MG63 (cell line): ENCODE data around the gene ATG9A. TPM values are rescaled to one million over a fixed set of nuclear protein-coding genes. Genes with fewer than 3 reads are reported as not detected.
"Not testable (repeated sequence)": the region's sequence is repeated elsewhere in the genome, so short reads cannot be mapped to it uniquely, and the experiment has no call there.

Source experiments
- DNase-seq: peaks from one replicate; pipeline ENCODE4 v3.0.0-alpha.2; 2020
- H3K27me3 ChIP-seq: fragments of 250-450 bp; sonication (Bioruptor Pico); 2 replicates; pipeline ENCODE4 v1.5.1; 2020; ENCODE audit warnings: mild to moderate bottlenecking, moderate library complexity
- H3K36me3 ChIP-seq: fragments of 250-450 bp; sonication (Bioruptor Pico); 2 replicates; pipeline ENCODE4 v1.5.1; 2020; ENCODE audit warnings: mild to moderate bottlenecking, moderate library complexity
- H3K4me3 ChIP-seq: fragments of 250-450 bp; sonication (Bioruptor Pico); 2 replicates; pipeline ENCODE4 v1.5.1; 2020; ENCODE audit warnings: mild to moderate bottlenecking, moderate library complexity
- H3K9me3 ChIP-seq: fragments of 250-450 bp; sonication (Bioruptor Pico); 2 replicates; pipeline ENCODE4 v1.5.1; 2020; ENCODE audit warnings: mild to moderate bottlenecking, moderate library complexity
- total RNA-seq: library from RNA; depleted of rRNA; stranded (reverse); fragments of >200 nt; shearing (Covaris generic); gene quantifications from 2 replicates; pipeline ENCODE4 v1.2.3, GENCODE V29; 2014; ENCODE audit warnings: low replicate concordance

The ATG9A gene
- total RNA-seq, 1 experiment from 2014 or later, result 74.5 TPM

DNA sequence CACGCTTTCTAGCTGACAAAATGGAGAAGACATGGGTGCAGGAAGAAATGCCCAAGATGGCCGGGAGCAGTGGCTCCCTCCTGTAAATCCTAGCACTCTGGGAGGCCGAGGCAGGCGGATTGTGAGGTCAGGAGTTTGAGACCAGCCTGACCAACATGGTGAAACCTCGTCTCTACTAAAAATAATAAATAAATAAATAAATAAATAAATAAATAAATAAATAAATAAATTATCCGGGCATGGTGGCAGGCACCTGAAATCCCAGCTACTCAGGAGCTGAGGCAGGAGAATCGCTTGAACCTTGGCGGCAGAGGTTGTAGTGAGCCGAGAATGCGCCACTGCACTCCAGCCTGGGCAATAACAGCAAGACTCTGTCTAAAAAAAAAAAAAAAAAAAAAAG, 29.5 kb upstream of the ATG9A start:
- not testable (repeated sequence) for H3K27me3 ChIP-seq, DNase-seq, H3K36me3 ChIP-seq, H3K4me3 ChIP-seq, H3K9me3 ChIP-seq

DNA sequence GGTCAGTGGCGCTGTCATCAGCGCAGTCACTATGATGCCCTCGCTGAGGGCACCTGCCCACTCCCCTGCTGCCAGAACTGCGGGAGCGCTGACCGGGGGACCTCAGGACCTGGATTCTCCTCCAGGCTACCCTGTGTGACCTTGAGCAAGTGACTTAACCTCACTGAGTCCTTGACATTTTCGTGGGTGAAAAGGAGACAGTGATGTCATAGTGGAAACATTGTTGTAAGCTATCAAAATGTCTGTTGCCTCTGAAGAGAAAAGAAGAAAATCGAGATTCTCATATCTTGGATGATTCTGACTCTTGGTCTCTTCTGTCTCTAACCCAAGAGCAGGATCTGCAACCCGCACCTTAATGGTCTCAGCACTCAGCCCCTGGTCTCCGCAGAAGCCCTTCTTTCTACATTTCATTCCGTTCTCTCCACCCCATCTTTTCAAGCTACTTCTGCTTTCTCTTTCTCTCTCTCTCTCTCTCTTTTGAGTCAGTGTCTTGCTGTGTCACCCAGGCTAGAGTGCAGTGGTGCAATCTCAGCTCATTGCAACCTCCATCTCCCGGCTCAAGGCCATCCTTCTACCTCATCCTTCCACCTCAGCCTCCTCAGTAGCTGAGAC, 25.3 kb upstream of the ATG9A start:
- Histone ChIP-seq H3K36me3 (no peaks in the 10 kb centered on the region; the same call in 1 of the 2 replicates), H3K27me3 (peaks cover 6% of the 10 kb centered on the region; the same call in 1 of the 2 replicates), H3K9me3 (no peaks in the 10 kb centered on the region), H3K4me3 (peak overlapping the region; percentile 41)
- DNase-seq, result no peak

DNA sequence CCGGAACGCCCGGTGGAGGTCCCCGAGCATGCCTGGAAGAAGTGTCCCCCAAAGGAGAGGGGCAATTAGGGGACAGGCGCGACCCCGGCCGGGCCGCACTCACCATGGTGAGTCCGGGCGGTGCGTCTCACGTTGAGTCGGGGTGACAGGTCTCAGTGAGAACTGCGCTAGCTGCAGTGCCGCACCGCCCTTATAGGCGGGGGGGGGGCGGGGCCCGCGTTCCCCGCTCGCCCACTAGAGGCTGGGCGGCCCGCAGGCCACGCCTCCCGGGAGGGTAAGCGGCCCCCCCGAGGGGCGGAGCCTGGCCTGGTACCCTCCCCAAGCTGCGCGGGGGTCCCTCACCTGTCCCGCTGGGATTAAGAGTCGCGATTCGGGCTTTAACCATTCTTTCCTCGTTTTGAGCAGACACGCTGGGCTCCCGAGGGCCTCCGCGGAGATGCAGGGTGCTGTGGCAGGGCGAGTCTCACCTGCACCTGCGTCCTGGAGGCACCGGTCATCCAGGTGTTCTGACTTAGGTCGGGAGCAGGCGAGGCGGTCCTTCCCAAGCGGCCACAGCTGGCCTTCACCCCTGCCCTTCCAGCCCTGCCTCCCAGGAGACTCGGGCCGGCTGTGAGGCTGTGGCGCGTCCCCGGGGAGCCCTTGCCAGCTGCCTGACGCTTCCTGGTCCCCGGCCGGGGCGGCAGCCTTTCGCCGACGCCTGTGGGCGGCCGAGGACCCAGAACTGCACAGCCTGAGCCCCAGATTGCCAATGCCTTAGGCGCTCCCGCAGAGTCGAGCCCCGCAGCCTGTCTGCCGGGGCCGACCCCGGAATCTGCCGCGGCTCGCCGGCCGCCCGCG, 24.5 kb upstream of the ATG9A start, which contains the start of gene TUBA4A:
Gene TUBA4A (minus strand): TSS at position 166 of the 837 bp plus-strand sequence. CDS start 60 bp downstream, at position 106.
- Histone ChIP-seq H3K4me3 (peak within 1 kb of the TSS; percentile 41), H3K27me3 (peaks cover 6% of the 10 kb centered on the region; the same call in 1 of the 2 replicates), H3K36me3 (no peaks in the 10 kb centered on the region; the same call in 1 of the 2 replicates), H3K9me3 (no peaks in the 10 kb centered on the region)
- DNase-seq, result peak; percentile 66

DNA sequence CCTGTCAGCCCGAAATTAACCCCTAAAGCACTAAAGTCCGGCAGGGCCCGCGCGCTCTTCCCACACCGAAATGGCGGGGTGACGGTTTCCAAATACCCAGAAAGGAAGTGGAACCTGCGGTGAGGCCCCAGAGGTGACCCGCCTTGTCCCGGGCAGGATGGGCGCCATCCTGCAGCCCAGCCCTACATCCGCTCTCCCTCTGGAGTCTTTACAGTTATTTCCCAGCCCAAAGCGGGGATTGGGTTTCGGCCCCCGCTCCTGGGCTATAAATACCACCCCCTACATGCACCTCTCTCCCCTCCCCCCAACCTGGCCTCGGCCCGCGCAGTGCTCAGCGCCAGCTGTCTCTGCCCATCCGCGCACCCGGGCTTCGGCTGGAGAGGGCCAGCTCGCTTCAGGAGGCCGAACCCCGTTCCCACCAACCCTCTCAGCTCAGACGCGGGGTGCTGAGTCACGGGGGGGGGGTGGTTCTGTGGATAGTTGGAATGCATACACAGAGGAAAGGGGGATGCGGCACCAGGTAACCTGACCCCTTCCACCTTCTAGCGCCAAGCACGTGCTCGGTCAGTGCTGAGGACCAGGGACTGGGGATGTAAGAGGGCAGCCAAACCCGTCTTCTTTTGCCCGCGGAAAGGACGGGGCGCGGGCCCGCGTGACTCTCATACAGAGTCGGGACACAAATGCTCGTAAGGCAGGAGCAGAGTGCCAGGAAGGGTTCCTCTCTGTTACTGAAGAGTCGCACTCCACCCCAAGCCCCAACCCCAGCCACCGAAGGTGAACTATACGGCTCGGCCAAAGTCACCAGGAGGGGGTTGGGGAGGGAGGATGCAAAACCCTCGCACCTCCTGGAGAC, 23.7 kb upstream of the ATG9A start, which contains the start of gene TUBA4B:
Gene TUBA4B (plus strand): TSS at position 344 of the 853 bp plus-strand sequence. CDS start 165 bp downstream, at position 509.
- H3K9me3 ChIP-seq, result no peaks in the 10 kb centered on the region
- DNase-seq, result no peak
- H3K36me3 ChIP-seq, result peaks cover 3% of the 10 kb centered on the region
- peaks cover 6% of the 10 kb centered on the region; the same call in 1 of the 2 replicates for H3K27me3 ChIP-seq
- peak within 1 kb of the TSS; percentile 41 for H3K4me3 ChIP-seq

DNA sequence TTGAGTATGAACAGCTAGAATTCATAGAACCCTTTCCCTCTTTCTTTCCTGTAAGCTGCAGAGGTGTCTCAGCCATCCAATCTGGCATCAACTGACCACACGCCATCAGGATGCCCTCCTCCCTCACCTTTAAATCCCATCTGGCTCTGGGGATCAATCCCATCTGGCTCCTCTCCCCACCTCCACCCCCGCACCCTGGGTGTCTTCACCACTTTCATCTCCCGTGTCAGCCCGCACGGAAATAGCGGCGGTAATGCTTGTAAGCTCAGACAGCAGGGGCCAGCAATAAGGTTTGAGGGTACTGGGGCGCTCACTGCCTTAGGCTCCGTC, 23.1 kb upstream of the ATG9A start:
- Histone ChIP-seq H3K36me3 (peaks cover 6% of the 10 kb centered on the region), H3K27me3 (peaks cover 6% of the 10 kb centered on the region; the same call in 1 of the 2 replicates), H3K4me3 (no peak overlapping the region; the same call in 1 of the 2 replicates), H3K9me3 (no peaks in the 10 kb centered on the region)
- DNase-seq, result no peak

DNA sequence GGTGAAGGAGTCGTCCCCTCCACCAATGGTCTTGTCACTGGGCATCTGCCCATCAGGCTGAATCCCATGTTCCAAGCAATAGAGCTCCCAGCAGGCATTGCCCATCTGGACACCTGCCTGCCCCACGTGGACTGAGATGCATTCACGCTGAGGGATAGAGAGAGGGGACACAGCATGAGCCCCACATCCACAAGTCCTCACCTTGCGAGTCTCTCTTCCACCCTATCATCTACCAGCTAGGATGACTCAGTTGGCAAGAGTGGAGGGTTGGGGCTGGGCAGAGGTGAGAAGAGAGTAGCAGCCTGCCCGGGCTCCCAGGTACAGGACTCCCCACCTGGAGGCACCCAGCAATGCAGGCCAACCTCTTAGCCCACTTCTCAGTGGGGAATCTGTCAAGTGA, 22.6 kb upstream of the ATG9A start:
- H3K4me3 ChIP-seq, result no peak overlapping the region

DNA sequence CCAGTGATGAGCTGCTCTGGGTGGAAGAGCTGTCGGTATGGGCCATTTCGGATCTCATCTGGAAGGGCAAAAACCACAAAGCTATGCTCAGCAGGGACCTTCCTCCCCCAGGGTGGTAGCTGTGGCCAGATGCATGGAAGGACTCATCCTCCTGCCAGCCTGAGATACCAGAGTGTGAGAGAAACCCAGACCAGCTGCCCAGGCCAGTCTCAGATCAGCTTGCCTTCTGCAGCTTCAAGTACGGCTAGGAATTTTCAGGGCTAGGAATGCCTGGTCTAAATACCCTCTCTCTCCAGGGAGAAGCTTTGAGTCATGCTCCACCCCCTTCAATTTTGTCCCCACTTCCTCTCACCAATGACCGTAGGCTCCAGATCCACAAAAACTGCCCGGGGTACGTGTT, 22.2 kb upstream of the ATG9A start:
- no peak overlapping the region for H3K4me3 ChIP-seq
- no peaks in the 10 kb centered on the region for H3K9me3 ChIP-seq
- DNase-seq, result peak; percentile 50
- H3K27me3 ChIP-seq, result peaks cover 6% of the 10 kb centered on the region; the same call in 1 of the 2 replicates
- peaks cover 15% of the 10 kb centered on the region for H3K36me3 ChIP-seq

More for the DNA sequence above, 22.6 kb upstream of the ATG9A start:
- peaks cover 6% of the 10 kb centered on the region; the same call in 1 of the 2 replicates for H3K27me3 ChIP-seq
- peaks cover 11% of the 10 kb centered on the region for H3K36me3 ChIP-seq
- H3K9me3 ChIP-seq, result no peaks in the 10 kb centered on the region
- DNase-seq, result no peak

DNA sequence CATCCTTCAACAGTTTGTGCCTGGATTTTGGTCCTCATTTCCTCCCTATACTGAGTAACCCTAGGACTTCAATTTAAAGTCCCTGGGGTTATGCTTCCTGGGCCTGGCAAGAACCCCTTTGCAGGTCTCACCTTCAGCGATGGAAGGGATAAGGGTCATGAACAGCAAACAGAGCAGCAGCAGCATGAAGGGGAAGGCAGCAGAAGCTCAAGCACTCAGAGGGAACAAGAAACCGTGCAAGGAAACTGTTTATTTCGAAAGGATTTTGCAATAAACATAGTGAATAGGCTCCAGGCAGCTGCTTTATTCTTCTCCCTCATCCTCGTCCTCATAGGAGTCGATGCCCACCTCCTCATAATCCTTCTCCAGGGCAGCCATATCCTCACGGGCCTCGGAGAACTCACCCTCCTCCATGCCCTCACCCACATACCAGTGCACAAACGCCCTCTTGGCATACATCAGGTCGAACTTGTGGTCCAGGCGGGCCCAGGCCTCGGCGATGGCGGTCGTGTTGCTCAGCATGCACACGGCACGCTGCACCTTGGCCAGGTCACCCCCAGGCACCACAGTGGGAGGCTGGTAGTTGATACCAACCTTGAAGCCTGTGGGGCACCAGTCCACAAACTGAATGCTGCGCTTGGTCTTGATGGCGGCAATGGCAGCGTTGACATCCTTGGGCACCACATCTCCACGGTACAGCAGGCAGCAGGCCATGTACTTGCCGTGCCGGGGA, 20.8 kb upstream of the ATG9A start:
- Histone ChIP-seq H3K27me3 (peaks cover 6% of the 10 kb centered on the region; the same call in 1 of the 2 replicates), H3K4me3 (no peak overlapping the region), H3K9me3 (no peaks in the 10 kb centered on the region), H3K36me3 (peaks cover 18% of the 10 kb centered on the region)
- DNase-seq, result no peak

DNA sequence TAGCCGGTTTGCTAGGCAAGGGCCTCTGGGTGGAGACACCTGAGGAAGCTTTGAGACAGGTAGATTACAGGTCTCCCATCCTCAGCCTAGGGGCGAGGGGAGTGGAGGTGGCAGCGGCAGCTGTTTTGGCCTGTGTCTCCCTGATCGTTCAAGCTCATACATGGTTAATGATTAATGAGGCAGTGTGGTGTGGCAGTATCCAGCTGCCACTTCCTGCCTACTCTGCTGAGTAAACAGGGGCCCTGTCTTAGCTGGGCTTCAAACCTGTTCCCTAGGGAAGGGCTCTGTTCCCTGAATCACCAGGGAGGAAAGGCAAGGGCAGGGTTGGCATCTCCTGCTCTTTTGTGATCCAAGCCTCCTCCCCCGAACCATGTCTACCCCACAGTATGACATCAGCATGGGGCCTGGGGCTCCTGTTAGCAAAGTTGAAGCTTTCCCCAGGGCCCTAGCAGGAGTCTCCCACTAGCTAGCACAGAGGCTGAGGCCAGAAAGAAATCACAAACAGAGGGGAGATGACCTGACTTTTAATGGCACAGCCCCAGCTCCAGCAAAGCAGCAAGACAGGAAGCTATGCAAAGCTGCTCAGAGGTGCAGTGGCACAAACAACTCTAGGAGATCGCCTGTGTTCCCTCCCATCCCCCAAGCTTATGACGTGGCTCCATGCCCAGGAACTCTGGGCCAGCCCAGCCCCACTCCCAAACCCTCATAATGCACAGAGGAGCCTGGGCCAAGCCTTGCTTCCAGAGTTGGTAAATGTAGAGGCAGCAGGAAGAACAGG, 20.0 kb upstream of the ATG9A start:
- no peak overlapping the region for H3K4me3 ChIP-seq
- peaks cover 18% of the 10 kb centered on the region for H3K36me3 ChIP-seq
- H3K27me3 ChIP-seq, result peaks cover 5% of the 10 kb centered on the region; the same call in 1 of the 2 replicates
- DNase-seq, result peak; percentile 95
- H3K9me3 ChIP-seq, result no peaks in the 10 kb centered on the region

DNA sequence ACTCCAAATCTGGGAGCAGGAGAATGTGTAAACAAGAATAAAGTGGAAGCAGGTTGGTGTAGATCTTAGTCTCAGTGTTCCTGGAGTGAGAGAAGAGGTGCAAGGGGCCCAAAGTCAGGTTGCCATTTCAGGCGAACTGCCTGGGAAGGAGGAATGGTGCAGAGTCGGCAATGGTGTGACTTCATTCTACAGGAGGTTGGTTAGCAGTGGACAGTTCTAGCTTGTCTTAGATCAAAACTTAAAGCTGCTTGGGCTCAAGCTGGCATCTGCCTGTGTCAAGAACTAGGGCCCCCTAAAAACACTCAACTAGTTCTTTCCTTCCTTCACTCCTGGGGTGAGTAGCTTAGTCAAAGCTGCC, 19.4 kb upstream of the ATG9A start:
- no peak for DNase-seq
- no peaks in the 10 kb centered on the region; the same call in 1 of the 2 replicates for H3K27me3 ChIP-seq
- H3K9me3 ChIP-seq, result no peaks in the 10 kb centered on the region
- no peak overlapping the region for H3K4me3 ChIP-seq
- peaks cover 18% of the 10 kb centered on the region for H3K36me3 ChIP-seq

DNA sequence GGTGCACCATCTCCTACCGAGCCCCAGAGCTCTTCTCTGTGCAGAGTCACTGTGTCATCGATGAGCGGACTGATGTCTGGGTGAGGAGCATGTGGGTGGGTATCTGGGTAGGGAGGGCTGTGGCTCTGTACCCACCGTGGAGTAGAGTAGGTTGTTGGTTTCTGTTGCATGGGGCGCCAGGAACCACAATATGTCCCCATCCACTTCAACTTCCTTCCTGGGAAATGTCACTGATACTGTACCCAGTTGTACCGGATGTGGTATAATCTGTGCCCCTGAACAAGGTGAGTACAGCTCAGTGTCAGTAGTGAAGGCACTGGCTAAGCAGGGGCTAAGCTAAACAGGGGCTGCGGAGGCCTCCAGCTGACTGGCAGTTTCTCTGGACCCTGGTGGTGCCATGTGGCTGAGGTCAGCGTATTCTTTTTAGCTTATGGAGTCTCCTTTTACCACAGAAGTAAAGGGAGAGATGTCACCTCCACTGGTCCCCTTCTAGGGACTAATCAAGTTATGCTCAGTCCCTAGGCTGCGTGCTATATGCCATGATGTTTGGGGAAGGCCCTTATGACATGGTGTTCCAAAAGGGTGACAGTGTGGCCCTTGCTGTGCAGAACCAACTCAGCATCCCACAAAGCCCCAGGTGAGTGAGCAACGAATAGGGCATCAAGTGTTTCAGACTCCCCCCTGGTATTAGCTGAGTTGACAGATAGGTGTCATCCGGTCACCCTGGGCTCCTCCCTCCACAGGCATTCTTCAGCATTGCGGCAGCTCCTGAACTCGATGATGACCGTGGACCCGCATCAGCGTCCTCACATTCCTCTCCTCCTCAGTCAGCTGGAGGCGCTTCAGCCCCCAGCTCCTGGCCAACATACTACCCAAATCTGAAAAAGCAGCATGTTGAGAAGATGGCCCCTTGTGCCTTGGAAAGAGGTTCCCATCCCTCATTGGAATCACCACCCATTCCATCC, 18.5 kb upstream of the ATG9A start:
- Histone ChIP-seq H3K27me3 (no peaks in the 10 kb centered on the region), H3K36me3 (peaks cover 18% of the 10 kb centered on the region), H3K4me3 (no peak overlapping the region), H3K9me3 (no peaks in the 10 kb centered on the region)
- no peak for DNase-seq

DNA sequence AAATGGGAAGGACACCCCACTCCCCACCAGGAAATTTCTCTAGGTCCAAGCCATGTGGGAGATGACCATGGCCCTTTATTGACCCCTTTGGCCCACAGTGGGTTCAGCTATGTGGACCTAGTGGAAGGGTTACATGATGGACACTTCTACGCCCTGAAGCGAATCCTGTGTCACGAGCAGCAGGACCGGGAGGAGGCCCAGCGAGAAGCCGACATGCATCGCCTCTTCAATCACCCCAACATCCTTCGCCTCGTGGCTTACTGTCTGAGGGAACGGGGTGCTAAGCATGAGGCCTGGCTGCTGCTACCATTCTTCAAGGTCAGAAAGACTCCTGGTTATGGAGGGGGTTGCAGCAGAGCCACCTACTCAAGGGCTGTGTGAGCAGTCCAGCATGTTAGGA, 17.1 kb upstream of the ATG9A start:
- Histone ChIP-seq H3K36me3 (peaks cover 18% of the 10 kb centered on the region), H3K27me3 (no peaks in the 10 kb centered on the region), H3K4me3 (no peak overlapping the region), H3K9me3 (no peaks in the 10 kb centered on the region)
- DNase-seq, result no peak

DNA sequence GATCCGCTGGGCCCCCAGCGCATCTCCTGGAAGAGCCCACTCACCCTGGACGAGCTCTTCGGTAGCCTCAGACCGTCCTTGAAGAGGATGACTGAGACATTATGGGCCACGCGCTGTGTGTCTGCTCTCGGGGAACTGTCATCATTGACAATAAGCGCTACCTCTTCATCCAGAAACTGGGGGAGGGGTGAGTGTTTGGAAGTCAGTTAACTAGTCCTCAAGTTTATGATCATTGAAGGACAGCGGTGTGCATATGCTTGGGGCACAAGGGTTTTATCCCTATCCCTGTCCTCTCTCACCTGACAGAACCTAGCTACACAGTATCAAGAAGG, 16.4 kb upstream of the ATG9A start:
- peaks cover 18% of the 10 kb centered on the region for H3K36me3 ChIP-seq
- no peaks in the 10 kb centered on the region for H3K27me3 ChIP-seq
- peak overlapping the region; percentile 90 for H3K4me3 ChIP-seq
- no peak for DNase-seq
- no peaks in the 10 kb centered on the region for H3K9me3 ChIP-seq

DNA sequence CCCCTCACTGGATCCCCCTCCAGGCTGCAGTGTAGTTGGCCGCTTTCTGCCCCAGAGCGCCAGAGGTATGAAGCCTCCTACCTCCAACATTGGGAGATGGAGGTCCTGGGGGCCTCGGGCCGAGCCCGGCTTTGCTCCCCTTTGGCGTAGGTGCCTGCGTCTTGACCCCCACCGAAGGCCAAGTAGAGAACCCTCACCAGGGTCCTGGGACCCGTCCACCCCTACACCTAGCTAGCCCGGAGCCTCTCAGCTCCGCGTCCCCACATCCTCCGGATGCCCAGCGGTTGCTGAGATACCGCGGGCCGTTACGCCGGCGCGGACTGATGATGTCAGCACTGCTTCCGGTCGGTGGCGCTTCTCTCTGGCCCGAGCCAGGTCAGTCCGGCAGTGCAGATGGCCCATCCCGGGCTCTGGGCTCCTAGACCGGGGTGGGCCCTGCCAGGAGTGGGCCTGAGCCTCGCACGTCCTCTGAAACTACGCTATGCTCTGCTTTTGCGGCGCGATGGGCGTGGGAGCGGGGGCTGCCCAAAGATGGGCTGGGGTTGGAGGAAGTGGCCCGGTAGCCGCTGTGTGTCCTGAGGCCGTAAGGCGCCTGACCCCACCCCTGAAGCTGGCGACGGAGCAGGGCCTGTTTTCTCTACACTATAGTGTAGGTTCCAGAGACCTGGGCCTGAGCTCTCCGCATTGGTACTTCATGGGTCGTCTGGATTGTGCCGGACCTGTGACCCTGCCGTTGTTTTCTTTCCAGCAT, 15.9 kb upstream of the ATG9A start, which contains the start of the genes GLB1L and STK16:
Gene GLB1L (minus strand): TSS at position 297 of the 751 bp plus-strand sequence. CDS start 1,871 bp downstream, outside the sequence.
Gene STK16 (plus strand): TSS at position 332 of the 751 bp plus-strand sequence. CDS start 521 bp downstream, outside the sequence.
- peak; percentile 93 for DNase-seq
- Histone ChIP-seq H3K27me3 (no peaks in the 10 kb centered on the region), H3K9me3 (no peaks in the 10 kb centered on the region), H3K36me3 (peaks cover 18% of the 10 kb centered on the region), H3K4me3 (peak within 1 kb of the TSS; percentile 90)
